GDM1 (cell line): ENCODE data around the gene ALOX5.
"Not testable (repeated sequence)": the region's sequence is repeated elsewhere in the genome, so short reads cannot be mapped to it uniquely, and the experiment has no call there.

Experiments used
- DNase-seq: peaks from one replicate; lab custom pipeline; 2025; lab: John Stamatoyannopoulos, UW

ALOX5 gene

DNA sequence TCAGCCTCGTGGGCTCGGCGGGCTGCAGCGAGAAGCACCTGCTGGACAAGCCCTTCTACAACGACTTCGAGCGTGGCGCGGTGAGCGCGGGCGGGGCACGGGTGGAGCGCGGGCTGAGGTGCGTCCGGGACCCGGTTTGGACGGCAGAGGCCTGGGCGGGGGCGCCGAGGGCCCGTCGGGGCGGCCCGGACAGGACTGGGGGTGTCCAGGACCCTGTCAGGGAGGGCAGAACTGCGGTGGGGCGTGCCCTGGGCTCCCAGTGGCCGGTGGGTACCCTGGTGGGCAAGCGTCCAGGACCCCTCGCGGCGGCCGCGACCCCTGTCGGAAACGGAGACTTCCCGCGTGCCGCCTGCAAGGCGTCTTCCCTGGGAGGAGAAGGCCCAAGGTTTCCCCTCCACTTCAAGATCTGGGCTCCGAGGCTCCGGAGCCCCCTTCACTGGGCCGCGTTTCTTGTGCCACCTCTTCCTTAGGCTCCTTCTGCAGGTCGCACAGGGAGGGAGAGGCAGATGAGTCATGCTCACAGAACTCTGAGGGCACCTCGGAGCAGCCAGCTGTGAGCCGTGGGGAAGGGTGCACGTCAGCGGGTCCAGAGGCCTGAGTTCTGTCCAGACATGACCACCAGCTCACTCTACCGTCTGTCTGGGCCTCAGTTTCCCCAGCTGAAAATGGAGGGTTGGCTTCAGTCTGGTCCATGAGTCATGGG, 485 bp downstream of the ALOX5 start:
- no peak for DNase-seq

- no peak for DNase-seq
Measured at GRCh38 chr10:45375101-45375500, 1.1 kb downstream of the ALOX5 start.

DNA sequence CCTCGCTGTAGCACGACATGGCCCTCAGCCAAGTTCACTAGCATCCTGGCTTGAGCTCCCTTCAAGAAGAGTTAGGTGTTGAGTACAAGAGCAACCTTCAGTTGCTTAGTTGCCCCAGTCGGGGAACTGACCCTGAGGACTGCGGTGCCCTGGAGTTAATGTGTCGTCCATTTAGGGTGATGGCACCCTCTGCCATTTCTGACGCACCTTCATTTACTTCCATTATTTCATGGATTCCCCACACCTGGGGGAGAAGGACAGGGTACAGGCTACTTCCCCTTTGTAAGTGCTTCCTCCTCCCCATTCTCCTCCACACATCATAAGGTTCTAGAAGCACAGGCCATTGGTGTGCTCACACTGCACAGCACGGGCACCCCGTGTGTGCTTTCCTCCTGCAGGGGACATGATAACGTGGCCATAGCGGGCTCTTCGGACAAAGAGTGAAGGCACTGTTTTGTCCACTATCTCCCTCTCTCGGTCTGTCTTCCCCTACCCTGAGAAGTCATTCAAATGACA, 1.8 kb downstream of the ALOX5 start:
- DNase-seq, result peak; percentile 4

DNA sequence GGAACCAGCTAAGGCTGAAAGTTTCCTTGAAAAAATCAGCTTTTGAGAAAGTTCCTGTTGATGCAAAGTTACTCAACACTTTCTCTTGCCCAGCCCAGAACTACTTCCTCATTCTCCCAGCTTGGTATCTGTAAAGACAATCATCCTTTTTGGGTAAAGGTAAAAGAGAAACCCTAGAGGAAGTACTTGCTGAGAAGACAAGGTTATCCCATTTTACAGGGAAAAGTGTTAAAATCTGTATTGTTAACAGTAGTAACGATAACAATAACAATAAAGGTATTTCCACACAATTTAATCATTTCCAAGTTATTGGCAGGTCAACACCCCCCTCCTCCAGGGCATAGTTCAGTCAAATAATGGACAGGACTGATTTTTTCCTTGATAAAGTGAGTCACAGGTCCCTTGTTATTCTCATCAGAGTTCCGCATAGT, 2.4 kb downstream of the ALOX5 start:
- DNase-seq, result no peak

- no peak for DNase-seq
Measured at GRCh38 chr10:45377321-45377720, 3.3 kb downstream of the ALOX5 start.

DNA sequence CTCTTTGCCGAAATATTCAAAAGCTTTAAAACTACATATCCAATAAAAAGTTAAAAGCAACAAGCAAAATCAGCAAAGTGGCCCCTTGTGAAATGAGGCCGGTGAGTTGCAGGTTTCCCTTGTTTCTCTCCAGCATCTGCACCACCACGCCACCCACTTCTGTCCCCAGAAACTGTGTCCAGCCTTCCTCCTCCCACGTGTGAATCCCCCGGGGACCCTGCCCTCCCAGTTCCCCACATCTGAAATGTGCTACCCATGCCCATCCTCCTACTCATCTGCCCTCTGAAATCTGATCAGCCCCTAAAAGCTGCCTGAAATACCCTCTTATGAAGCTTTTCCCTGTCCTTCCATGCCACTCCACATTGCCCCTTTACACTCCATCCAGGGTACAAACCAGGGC, 3.8 kb downstream of the ALOX5 start:
- no peak for DNase-seq

GRCh38 chr10:45378914-45379726, 5.1 kb downstream of the ALOX5 start:
- no peak for DNase-seq

DNA sequence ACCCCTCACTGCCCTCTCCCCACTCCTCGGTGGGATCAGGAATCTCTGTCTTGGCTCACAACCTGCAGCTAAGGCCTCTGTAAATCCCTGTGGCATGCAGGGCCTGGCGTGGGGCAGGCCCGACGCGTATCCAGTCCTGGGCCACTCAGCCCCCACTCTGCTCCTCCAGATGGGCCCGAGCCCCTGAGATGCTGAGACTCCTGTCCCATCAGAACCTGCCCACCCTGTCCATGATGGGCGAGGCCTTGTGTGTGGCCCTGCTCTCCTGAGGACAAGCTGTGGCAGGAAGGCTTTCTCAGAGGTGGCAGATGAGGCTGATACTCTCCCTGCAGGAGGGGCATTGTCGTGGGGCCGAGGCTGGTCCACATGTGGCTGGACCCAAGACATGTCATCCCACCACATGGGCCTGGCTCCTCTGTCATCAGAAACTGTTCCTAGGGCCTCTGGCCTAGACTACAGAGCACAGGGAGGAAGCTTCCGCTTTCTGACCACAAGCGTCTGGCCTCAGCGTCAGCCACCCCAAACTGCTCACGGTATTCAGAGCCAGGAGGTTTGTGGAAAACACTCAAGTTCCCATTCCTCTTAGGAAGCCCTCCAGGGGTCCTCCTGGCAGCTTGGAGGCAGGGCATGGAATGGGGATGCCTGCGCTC, 6.0 kb downstream of the ALOX5 start:
- DNase-seq, result peak; percentile 28

- no peak for DNase-seq
Measured at GRCh38 chr10:45380903-45381620, 7.0 kb downstream of the ALOX5 start.

GRCh38 chr10:45382591-45382990, 8.6 kb downstream of the ALOX5 start:
- no peak for DNase-seq

DNA sequence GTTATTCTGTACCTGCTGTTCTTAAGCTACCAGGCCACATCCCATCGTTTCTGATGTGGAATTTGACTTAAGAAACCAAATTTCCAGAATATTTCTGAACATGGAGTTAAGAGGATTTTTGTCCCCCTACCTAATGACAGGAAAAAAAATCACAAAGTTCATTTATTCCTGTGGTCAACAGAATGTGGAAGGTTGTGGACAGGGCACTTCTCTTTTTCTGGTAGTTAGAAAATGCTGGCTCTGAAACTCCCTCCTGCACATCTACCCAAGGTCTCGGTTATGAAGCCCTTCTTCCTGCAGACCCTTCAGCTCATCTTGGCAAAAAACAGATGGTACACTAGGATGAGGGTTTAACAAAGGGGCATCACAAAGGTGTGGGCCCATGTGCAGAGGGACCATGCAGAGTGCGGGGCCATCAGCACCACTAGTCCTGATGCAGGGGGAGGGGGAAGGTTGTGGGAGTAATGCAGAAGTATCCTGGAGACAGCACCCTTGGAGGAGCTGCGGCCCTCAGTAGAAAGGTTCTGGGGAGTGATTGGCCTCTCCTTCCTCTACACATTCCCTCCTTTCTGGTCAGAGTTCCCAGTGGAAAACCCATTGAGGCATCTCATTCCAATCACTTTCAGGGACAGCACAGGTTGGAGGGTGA, 9.8 kb downstream of the ALOX5 start:
- DNase-seq, result peak; percentile 4

- DNase-seq, result no peak
Measured at GRCh38 chr10:45386657-45387056, 12.6 kb downstream of the ALOX5 start.

DNA sequence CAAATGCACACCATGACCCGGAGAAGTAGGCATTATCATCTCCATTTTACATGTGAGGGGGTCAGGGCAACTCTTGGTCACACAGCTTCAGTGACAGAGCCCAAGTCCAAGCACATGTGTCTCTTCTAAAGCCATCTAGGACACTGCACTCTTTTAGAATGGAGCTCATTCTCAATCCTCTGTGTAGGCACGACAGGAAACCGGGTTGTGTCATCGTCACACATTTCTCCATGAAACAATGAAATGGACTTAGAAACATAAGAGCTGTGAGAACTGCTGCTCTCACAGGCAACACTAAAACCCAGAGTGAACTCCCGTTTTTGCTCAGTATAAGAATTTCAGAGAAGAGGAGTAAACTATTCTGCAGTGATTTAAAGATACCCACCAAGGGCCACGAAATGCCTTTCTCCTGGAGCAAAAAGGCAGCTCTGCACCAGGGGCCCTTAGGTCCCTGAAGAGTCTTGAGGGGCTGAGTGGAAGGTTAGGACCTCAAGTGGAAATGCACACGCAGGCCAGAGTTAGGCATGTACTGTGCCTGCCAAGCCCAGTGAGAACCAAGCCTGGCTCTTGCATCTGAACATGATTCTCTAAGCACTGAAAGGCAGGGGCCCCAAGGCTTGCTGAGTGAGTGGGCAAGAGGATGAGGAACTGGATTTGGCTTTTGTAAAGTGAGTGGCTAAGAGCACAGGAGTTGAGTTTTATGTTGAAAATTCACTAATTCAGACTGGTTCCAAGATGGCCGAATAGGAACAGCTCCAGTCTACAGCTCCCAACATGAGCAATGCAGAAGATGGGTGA, 13.3 kb downstream of the ALOX5 start:
- no peak for DNase-seq

DNA sequence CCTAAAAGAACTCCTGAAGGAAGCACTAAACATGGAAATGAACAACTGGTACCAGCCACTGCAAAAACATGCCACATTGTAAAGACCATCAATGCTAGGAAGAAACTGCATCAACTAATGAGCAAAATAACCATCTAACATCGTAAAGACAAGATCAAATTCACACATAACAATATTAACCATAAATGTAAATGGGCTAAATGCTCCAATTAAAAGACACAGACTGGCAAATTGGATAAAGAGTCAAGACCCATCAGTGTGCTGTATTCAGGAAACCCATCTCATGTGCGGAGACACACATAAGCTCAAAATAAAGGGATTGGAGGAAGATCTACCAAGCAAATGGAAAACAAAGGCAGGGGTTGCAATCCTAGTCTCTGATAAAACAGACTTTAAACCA, 15.7 kb downstream of the ALOX5 start:
- not testable (repeated sequence) for DNase-seq

DNA sequence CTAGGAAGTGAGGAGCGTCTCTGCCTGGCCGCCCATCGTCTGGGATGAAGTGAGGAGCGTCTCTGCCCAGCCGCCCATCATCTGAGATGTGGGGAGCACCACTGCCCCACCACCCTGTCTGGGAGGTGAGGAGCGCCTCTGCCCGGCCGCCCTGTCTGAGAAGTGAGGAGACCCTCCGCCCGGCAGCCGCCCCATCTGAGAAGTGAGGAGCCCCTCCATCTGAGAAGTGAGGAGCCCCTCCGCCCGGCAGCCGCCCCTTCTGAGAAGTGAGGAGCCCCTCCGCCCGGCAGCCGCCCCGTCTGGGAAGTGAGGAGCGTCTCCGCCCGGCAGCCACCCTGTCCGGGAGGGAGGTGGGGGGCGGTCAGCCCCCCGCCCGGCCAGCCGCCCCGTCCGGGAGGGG, 17.6 kb downstream of the ALOX5 start:
- not testable (repeated sequence) for DNase-seq

- no peak for DNase-seq
Measured at GRCh38 chr10:45395554-45395953, 21.5 kb downstream of the ALOX5 start.

DNA sequence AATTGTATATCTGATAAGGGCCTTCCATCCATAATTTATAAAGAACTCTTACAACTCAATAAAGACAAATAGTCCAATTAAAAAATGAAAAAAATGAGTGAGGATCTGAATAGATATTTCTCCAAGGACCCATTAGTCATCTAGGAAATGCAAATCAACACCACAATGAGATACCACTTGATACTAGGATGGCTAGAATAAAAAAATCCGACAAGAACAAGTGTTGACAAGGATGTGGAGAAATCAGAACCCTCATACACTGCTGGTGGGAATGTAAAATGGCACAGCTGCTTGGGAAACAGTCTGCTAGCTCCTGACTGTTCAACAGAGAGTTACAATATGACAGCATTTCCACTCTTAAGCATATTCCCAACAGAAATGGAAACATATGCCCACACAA, 24.6 kb downstream of the ALOX5 start:
- no peak for DNase-seq

- DNase-seq, result no peak
Measured at GRCh38 chr10:45399113-45399512, 25.1 kb downstream of the ALOX5 start.

DNA sequence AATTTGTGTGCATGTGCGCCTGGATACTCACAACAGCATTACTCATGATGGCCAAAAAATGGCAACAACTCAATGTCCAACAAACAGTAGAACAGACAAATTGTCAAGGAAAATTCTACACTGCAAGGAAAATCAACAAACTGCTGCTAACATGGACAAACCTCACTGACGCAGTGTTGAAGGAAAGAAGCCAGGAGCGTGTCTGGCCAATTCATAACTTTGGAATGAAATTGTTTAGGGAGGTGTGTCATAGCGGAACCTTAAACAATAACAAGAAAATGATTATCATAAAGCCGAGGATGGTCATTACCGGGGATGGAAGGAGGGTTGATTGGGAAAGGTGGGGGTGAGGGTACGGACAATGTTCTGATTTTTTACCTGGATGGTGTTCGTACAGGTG, 29.1 kb downstream of the ALOX5 start:
- no peak for DNase-seq

DNA sequence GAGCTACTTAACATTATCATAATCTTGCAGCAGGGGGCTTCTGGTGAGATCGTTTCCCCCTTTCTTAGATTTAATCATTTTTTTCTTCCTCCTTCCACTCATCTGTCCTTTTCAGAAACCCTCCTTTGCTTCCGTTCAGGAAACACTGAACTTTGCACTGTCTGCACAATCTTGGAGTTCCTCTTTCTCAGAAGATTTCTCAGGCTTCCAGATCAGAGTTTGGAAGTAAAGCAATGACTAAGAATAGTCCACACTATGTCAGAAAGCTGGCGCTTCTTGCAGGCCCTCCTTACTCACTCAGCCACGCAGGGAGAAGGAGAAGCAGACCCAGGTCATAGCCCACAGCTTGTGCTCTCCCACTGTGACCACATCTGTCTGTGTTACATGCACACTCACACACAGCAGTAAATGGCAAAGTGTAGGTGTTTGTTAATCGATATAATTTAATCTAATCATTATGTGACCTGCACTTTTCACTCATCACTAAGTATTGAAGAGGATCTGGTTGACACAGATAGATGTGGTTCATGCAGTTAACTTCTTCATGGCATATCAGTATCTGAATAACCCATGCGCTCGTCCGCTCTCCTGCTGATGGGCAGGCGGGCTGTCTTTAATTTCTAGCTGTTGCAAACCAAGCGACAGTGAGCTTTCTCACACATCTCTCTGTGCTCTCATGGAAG, 30.2 kb downstream of the ALOX5 start:
- DNase-seq, result peak; percentile 58
